H1 (cell line): Measurements from ENCODE around the gene ASCL5. TPM values are rescaled to one million over a fixed set of nuclear protein-coding genes. Genes with fewer than 3 reads are reported as not detected.

Experiments
- CTCF ChIA-PET: fragments of 300-600 bp; sonication (Branson Sonifier 250); formaldehyde crosslinking; loops from one replicate; lab custom pipeline; 2021; ENCODE audit not compliant: partially characterized antibody; lab: Charles Lee
- POLR2A ChIA-PET: fragments of 300-600 bp; sonication (Branson Sonifier 250); formaldehyde crosslinking; loops from one replicate; lab custom pipeline; 2021; ENCODE audit warnings: inconsistent platforms; ENCODE audit not compliant: partially characterized antibody; lab: Charles Lee
- DNase-seq, 2 experiments: peaks; one replicate each; pipeline versions ENCODE4 v3.0.0 to v3.0.0-alpha.2; 2010 to 2022; ENCODE audit warnings: low spot score in 2 of 2, low read depth in 1 of 2, mixed read lengths in 1 of 2
- FAIRE-seq: peaks from 2 replicates; lab custom pipeline; 2011; peaks lifted over from hg19 to GRCh38; lab: Jason Lieb, UNC
- H2AFZ ChIP-seq: 2 replicates; pipeline ENCODE4 v1.8.1; 2012; ENCODE audit warnings: low read length, inconsistent platforms
- H2AK5ac ChIP-seq: 2 replicates; pipeline ENCODE4 v1.6.1; 2013; ENCODE audit warnings: low read depth, low read length
- H2BK120ac ChIP-seq: replicated peaks from 2 replicates; pipeline ENCODE3; 2013; ENCODE audit warnings: low read depth, low read length, inconsistent platforms
- H2BK12ac ChIP-seq: 2 replicates; pipeline ENCODE4 v1.6.1; 2013; ENCODE audit warnings: low read depth, low read length
- H2BK15ac ChIP-seq: 2 replicates; pipeline ENCODE4 v1.6.1; 2013; ENCODE audit warnings: low read length
- H2BK20ac ChIP-seq: 2 replicates; pipeline ENCODE4 v1.6.1; 2013; ENCODE audit warnings: low read length
- H2BK5ac ChIP-seq: 2 replicates; pipeline ENCODE4 v1.6.1; 2013; ENCODE audit warnings: low read depth, low read length
- H3K14ac ChIP-seq: 2 replicates; pipeline ENCODE4 v1.6.1; 2013; ENCODE audit warnings: inconsistent platforms; ENCODE audit not compliant: insufficient read length
- H3K18ac ChIP-seq: 2 replicates; pipeline ENCODE4 v1.6.1; 2013; ENCODE audit warnings: low read length; ENCODE audit errors: extremely low read depth
- H3K23ac ChIP-seq: 2 replicates; pipeline ENCODE4 v1.6.1; 2013; ENCODE audit warnings: inconsistent platforms; ENCODE audit not compliant: insufficient read length
- H3K23me2 ChIP-seq: 2 replicates; pipeline ENCODE4 v1.6.1; 2013; ENCODE audit warnings: low read depth, low read length
- H3K27ac ChIP-seq: 2 replicates; pipeline ENCODE4 v1.6.1; 2011; ENCODE audit warnings: low read depth, low read length, inconsistent platforms
- H3K27me3 ChIP-seq, 4 experiments: replicated peaks in 1 of 4; 1 replicate in 1 of 4; 2 replicates in 3 of 4; pipeline versions ENCODE4 v1.6.1 to v1.8.1; 2011 to 2013; ENCODE audit warnings: low read length in 3 of 4, mild to moderate bottlenecking in 3 of 4, inconsistent platforms in 2 of 4, mixed read lengths in 2 of 4, moderate library complexity in 1 of 4; ENCODE audit not compliant: control insufficient read depth in 3 of 4, insufficient read depth in 3 of 4; ENCODE audit errors: extremely low read depth in 1 of 4
- H3K36me3 ChIP-seq, 4 experiments: 2 replicates each; pipeline versions ENCODE4 v1.6.1 to v1.8.1; 2011 to 2013; ENCODE audit warnings: mild to moderate bottlenecking in 4 of 4, low read length in 3 of 4, moderate library complexity in 2 of 4, control low read depth in 1 of 4, inconsistent platforms in 1 of 4; ENCODE audit not compliant: insufficient read depth in 4 of 4, control insufficient read depth in 2 of 4
- H3K4ac ChIP-seq: replicated peaks from 2 replicates; pipeline ENCODE3; 2013; ENCODE audit warnings: low read length, low read depth, mixed read lengths, inconsistent platforms; ENCODE audit not compliant: insufficient read length
- H3K4me1 ChIP-seq, 4 experiments: replicated peaks in 1 of 4; 1 replicate in 1 of 4; 2 replicates in 3 of 4; pipeline versions ENCODE4 v1.6.1 to v1.8.1; 2011 to 2013; ENCODE audit warnings: low read length in 3 of 4, inconsistent platforms in 2 of 4, mixed read lengths in 1 of 4; ENCODE audit not compliant: insufficient read depth in 4 of 4, control insufficient read depth in 3 of 4
- H3K4me2 ChIP-seq, 2 experiments: 2 replicates each; pipeline versions ENCODE4 v1.6.1 to v1.8.1; 2011 to 2013; ENCODE audit warnings: low read depth in 2 of 2, low read length in 2 of 2, control low read depth in 1 of 2, inconsistent platforms in 1 of 2, mild to moderate bottlenecking in 1 of 2; ENCODE audit not compliant: insufficient read depth in 1 of 2
- H3K4me3 ChIP-seq, 4 experiments: fragments of 200-600, 300-600 bp in 1 of 4; sonication (generic), shearing (Covaris generic), sonication (Bioruptor Twin) in 1 of 4; 2 replicates each; pipeline versions ENCODE4 v1.5.1 to v1.8.1; 2011 to 2016; ENCODE audit warnings: low read length in 4 of 4, low read depth in 3 of 4, control low read depth in 2 of 4, inconsistent platforms in 2 of 4, mild to moderate bottlenecking in 2 of 4, mixed read lengths in 1 of 4, moderate library complexity in 1 of 4; ENCODE audit not compliant: insufficient read depth in 2 of 4; ENCODE audit errors: extremely low read depth in 1 of 4
- H3K56ac ChIP-seq: replicated peaks from 2 replicates; pipeline ENCODE3; 2013; ENCODE audit warnings: low read depth, mild to moderate bottlenecking, mixed read lengths, low read length, inconsistent platforms; ENCODE audit not compliant: insufficient read length
- H3K79me1 ChIP-seq: 2 replicates; pipeline ENCODE4 v1.6.1; 2013; ENCODE audit warnings: low read depth, low read length, control low read depth
- H3K79me2 ChIP-seq, 2 experiments: 2 replicates each; pipeline versions ENCODE4 v1.6.1 to v1.8.1; 2012 to 2013; ENCODE audit warnings: low read length in 2 of 2, mild to moderate bottlenecking in 2 of 2, inconsistent platforms in 1 of 2; ENCODE audit not compliant: insufficient read depth in 2 of 2, control insufficient read depth in 1 of 2
- H3K9ac ChIP-seq, 4 experiments: replicated peaks in 1 of 4; 1 replicate in 1 of 4; 2 replicates in 3 of 4; pipeline versions ENCODE4 v1.6.1 to v1.8.1; 2011 to 2013; ENCODE audit warnings: low read depth in 3 of 4, low read length in 3 of 4, control low read depth in 2 of 4, mild to moderate bottlenecking in 2 of 4, moderate library complexity in 2 of 4, inconsistent platforms in 1 of 4; ENCODE audit errors: extremely low read depth in 1 of 4
- H3K9me3 ChIP-seq, 2 experiments: 2 replicates each; pipeline versions ENCODE4 v1.6.1 to v1.8.1; 2012 to 2013; ENCODE audit warnings: mild to moderate bottlenecking in 2 of 2, moderate library complexity in 2 of 2, control low read depth in 1 of 2, inconsistent platforms in 1 of 2, low read depth in 1 of 2, low read length in 1 of 2, mixed read lengths in 1 of 2; ENCODE audit not compliant: insufficient read depth in 2 of 2
- H4K20me1 ChIP-seq, 2 experiments: replicated peaks in 1 of 2; 2 replicates each; pipeline versions ENCODE3 to v1.8.1; 2011 to 2013; ENCODE audit warnings: inconsistent platforms in 2 of 2, low read length in 2 of 2, mild to moderate bottlenecking in 1 of 2; ENCODE audit not compliant: insufficient read depth in 2 of 2, control insufficient read depth in 1 of 2
- H4K5ac ChIP-seq: 2 replicates; pipeline ENCODE4 v1.6.1; 2013; ENCODE audit warnings: low read length, low read depth, mixed read lengths, inconsistent platforms; ENCODE audit not compliant: insufficient read length
- H4K8ac ChIP-seq: 2 replicates; pipeline ENCODE4 v1.8.0; 2013; ENCODE audit warnings: mild to moderate bottlenecking, moderate library complexity, low read length, inconsistent platforms; ENCODE audit not compliant: insufficient read depth; ENCODE audit errors: extremely low read depth
- H4K91ac ChIP-seq: replicated peaks from 2 replicates; pipeline ENCODE3; 2013; ENCODE audit warnings: low read length, mixed read lengths, inconsistent platforms; ENCODE audit not compliant: insufficient read length
- BACH1 ChIP-seq: IDR thresholded peaks from 2 replicates; pipeline ENCODE4 v1.6.1; 2012; ENCODE audit warnings: low read length, improper control_type of control experiment
- CHD1 ChIP-seq: IDR thresholded peaks from 2 replicates; pipeline ENCODE4 v1.6.1; 2012; ENCODE audit warnings: low read depth, low read length, improper control_type of control experiment
- CHD2 ChIP-seq: IDR thresholded peaks from 2 replicates; pipeline ENCODE4 v1.6.1; 2012; ENCODE audit warnings: low read length, improper control_type of control experiment
- EGR1 ChIP-seq: IDR thresholded peaks from 2 replicates; pipeline ENCODE4 v1.6.1; 2011; ENCODE audit warnings: low read depth, low read length, borderline replicate concordance
- EZH2 ChIP-seq: fragments of 200-600 bp; sonication (generic); IDR thresholded peaks from 2 replicates; pipeline ENCODE4 v1.7.1; 2012; ENCODE audit warnings: low read depth, mild to moderate bottlenecking, moderate library complexity, low read length, inconsistent platforms; ENCODE audit not compliant: severe bottlenecking
- FOSL1 ChIP-seq: IDR thresholded peaks from 2 replicates; pipeline ENCODE4 v1.6.1; 2011; ENCODE audit warnings: mild to moderate bottlenecking, low read depth, low read length, moderate library complexity; ENCODE audit not compliant: insufficient read depth
- GABPA ChIP-seq: IDR thresholded peaks from 2 replicates; pipeline ENCODE4 v1.6.1; 2011; ENCODE audit warnings: mild to moderate bottlenecking, low read length, moderate library complexity, borderline replicate concordance; ENCODE audit not compliant: insufficient read depth
- GTF2F1 ChIP-seq: IDR thresholded peaks from 2 replicates; pipeline ENCODE4 v1.6.1; 2012; ENCODE audit warnings: low read depth, low read length, improper control_type of control experiment, borderline replicate concordance
- SIX5 ChIP-seq: IDR thresholded peaks from 2 replicates; pipeline ENCODE4 v1.6.1; 2011; ENCODE audit warnings: mild to moderate bottlenecking, low read depth, low read length
- TEAD4 ChIP-seq: IDR thresholded peaks from 2 replicates; pipeline ENCODE4 v1.6.1; 2012; ENCODE audit warnings: low read depth, low read length, inconsistent platforms, mixed read lengths
- YY1 ChIP-seq: IDR thresholded peaks from 2 replicates; pipeline ENCODE4 v1.6.1; 2011; ENCODE audit warnings: low read depth, mild to moderate bottlenecking, low read length
- WGBS, 2 experiments: shearing (Covaris generic) in 1 of 2; methylation state at CpG; one replicate each; pipeline versions ENCODE4 v1.1.6 to v1.1.7; 2013 to 2015; ENCODE audit warnings: low lambda C conversion rate in 2 of 2, mixed read lengths in 2 of 2, inconsistent platforms in 1 of 2, low coverage in 1 of 2, missing lambda C conversion rate in 1 of 2; ENCODE audit not compliant: insufficient replicate concordance in 2 of 2, insufficient coverage in 1 of 2, insufficient read length in 1 of 2; ENCODE audit errors: extremely low coverage in 1 of 2, missing lambda C conversion rate in 1 of 2; 5-methylcytosine and 5-hydroxymethylcytosine counted together
- polyA plus RNA-seq, 7 experiments: library from polyadenylated mRNA; depleted of rRNA in 3 of 7; stranded (reverse) in 5 of 7; unstranded in 2 of 7; fragments of >200 nt in 5 of 7; fragments of 200-250 nt in 2 of 7; gene quantifications; 1 replicate in 5 of 7; 2 replicates in 1 of 7; 4 replicates in 1 of 7; pipeline versions ENCODE4 v1.2.1 to v1.2.3, GENCODE V29; 2011 to 2013; ENCODE audit warnings: missing spikeins in 2 of 7, mixed read lengths in 2 of 7
- total RNA-seq: library from RNA; stranded (reverse); fragmentation: NEBNext Ultra II Directional; extraction: Animal tissue kit (Norgen Biotek cat#: 25700); gene quantifications from 2 replicates; pipeline ENCODE4 v1.2.1, GENCODE V29; 2021

The ASCL5 gene
- total and polyA plus RNA-seq, 2 of the 8 experiments (the other 6 are each of a cell fraction or from before 2014, with no cell fraction given) = 0.29 to 0.41 TPM

- DNase-seq = no peak
- no peak overlapping the region for H3K9ac ChIP-seq
- POLR2A ChIA-PET = interaction anchor here (0.9 to 7.1 kb wide), 4 partner anchors 18 to 204 kb away, joined by 3 to 105 read pairs (median 4); partner anchors contain the start of gene TMEM9
- H3K79me2 ChIP-seq = no peaks in the 10 kb centered on the region
- H3K4ac ChIP-seq = no peak overlapping the region
- TF ChIP-seq CHD2 = no peak
- TF ChIP-seq YY1 = no peak
- TF ChIP-seq CHD1 = no peak
- no peak for TF ChIP-seq EGR1
- no peak for TF ChIP-seq GTF2F1
- TF ChIP-seq GABPA = no peak
- TF ChIP-seq SIX5 = no peak
- no peak for TF ChIP-seq FOSL1
- TF ChIP-seq BACH1 = no peak
- no peak for TF ChIP-seq EZH2
- no peak for TF ChIP-seq TEAD4
- H3K9me3 ChIP-seq = no peaks in the 10 kb centered on the region
- peaks cover 5 to 10% (median 8%) of the 10 kb centered on the region in 4 experiments; a peak in 6 of 7 replicates for H3K4me1 ChIP-seq
- H2BK20ac ChIP-seq = peak overlapping the region; percentile 13; the same call in 1 of the 2 replicates
- no peak overlapping the region for H4K8ac ChIP-seq
- H3K4me3 ChIP-seq = no peak overlapping the region
- H2BK12ac ChIP-seq = peak overlapping the region; percentile 39; the same call in 1 of the 2 replicates
- WGBS, 2 experiments = 92% methylated on average over 4 of the region's 4 CpGs; no CpG with 5 or more reads in 1 of the 2 experiments
- H2BK5ac ChIP-seq = no peak overlapping the region
- no peak overlapping the region for H3K14ac ChIP-seq
- peaks cover 2 to 6% (median 4%) of the 10 kb centered on the region in 4 experiments; a peak in 4 of 7 replicates for H3K27me3 ChIP-seq
- FAIRE-seq = no peak
- no peaks in the 10 kb centered on the region for H3K79me1 ChIP-seq
- no peak overlapping the region for H2BK120ac ChIP-seq
- H4K5ac ChIP-seq = no peak overlapping the region
- no peak overlapping the region for H2BK15ac ChIP-seq
- H2AK5ac ChIP-seq = 0 out of 2 replicates have a peak overlapping the region, but pooled peaks have one; percentile 53
- no peak overlapping the region for H3K27ac ChIP-seq
- H4K20me1 ChIP-seq = no peaks in the 10 kb centered on the region
- H3K18ac ChIP-seq = no peak overlapping the region
- H3K36me3 ChIP-seq = no peaks in the 10 kb centered on the region
- no peak overlapping the region for H3K23ac ChIP-seq
- no peak overlapping the region for H4K91ac ChIP-seq
- H3K4me2 ChIP-seq = no peak overlapping the region; a peak in 1 of 4 replicates
- CTCF ChIA-PET = interaction anchor here (0.8 to 3.0 kb wide), 5 partner anchors 12 to 50 kb away, joined by 3 to 20 read pairs (median 5); no protein-coding TSS in a partner anchor
- H2AFZ ChIP-seq = no peak overlapping the region
- no peak overlapping the region for H3K56ac ChIP-seq
- peaks cover 5% of the 10 kb centered on the region; the same call in 1 of the 2 replicates for H3K23me2 ChIP-seq
Measured at GRCh38 chr1:201172326-201172725, 45.3 kb upstream of the ASCL5 start.
